ENCODE results near the gene USHBP1. TPM values are rescaled to one million over a fixed set of nuclear protein-coding genes. Genes with fewer than 3 reads are reported as not detected.

The USHBP1 gene
- total and polyA plus RNA-seq, 3 donors from 2014 or later, result 2.0 to 5.6 (median 2.6) TPM

GRCh38 chr19:17305517-17306284, 41.2 kb upstream of the USHBP1 start, which contains the start of gene MRPL34:
Gene MRPL34, plus strand, starts transcription at chr19:17305872. Its CDS starts 21 bp downstream, at chr19:17305893.
- Histone ChIP-seq H3K4me1 (peaks cover 44% of the 10 kb centered on the region), H3K27me3 (no peaks in the 10 kb centered on the region), H3K4me3 (peak within 1 kb of the TSS; percentile 67 to 77), H3K27ac (peak within 1 kb of the TSS; percentile 81 to 84), H3K9me3 (no peaks in the 10 kb centered on the region), H3K36me3 (ENCODE audit: low read depth, missing control alignments) (no peaks in the 10 kb centered on the region)
- 0% methylated on average over 13 to 54 of the region's 55 CpGs for WGBS, 2 donors
- DNase-seq, result peak; percentile 97
- TF ChIP-seq CTCF (IDR thresholded peaks at IDR 0.05) (peak; percentile 56 to 91 (median 78)), POLR2A (IDR thresholded peaks at IDR 0.05) (no peak)
- intact Hi-C loops (cut with DNase I; ENCODE audit: low total_unique reads), result no loop called here

- H3K4me1 ChIP-seq, result peaks cover 39% of the 10 kb centered on the region
- 0 to 1% methylated on average over 5 to 7 of the region's 7 CpGs for WGBS, 2 donors
- peak overlapping the region in 1 of 2 donors; percentile 84 for H3K27ac ChIP-seq
- no peak for TF ChIP-seq CTCF (IDR thresholded peaks at IDR 0.05)
- intact Hi-C loops (cut with DNase I; ENCODE audit: low total_unique reads), result no loop called here
- peak overlapping the region; percentile 67 to 77 for H3K4me3 ChIP-seq
- H3K9me3 ChIP-seq, result no peaks in the 10 kb centered on the region
- no peaks in the 10 kb centered on the region for H3K27me3 ChIP-seq
- DNase-seq, result no peak
- H3K36me3 ChIP-seq (ENCODE audit: low read depth, missing control alignments), result no peaks in the 10 kb centered on the region
Observed at GRCh38 chr19:17305216-17305516, 40.6 kb upstream of the USHBP1 start.

- Histone ChIP-seq H3K4me1 (peaks cover 36% of the 10 kb centered on the region), H3K27me3 (no peaks in the 10 kb centered on the region), H3K27ac (peak overlapping the region in 1 of 2 donors; percentile 84), H3K9me3 (no peaks in the 10 kb centered on the region), H3K36me3 (ENCODE audit: low read depth, missing control alignments) (no peaks in the 10 kb centered on the region), H3K4me3 (no peak overlapping the region)
- DNase-seq, result no peak
- WGBS, 2 donors, result 39 to 45% methylated on average over 12 of the region's 12 CpGs
- intact Hi-C loops (cut with DNase I; ENCODE audit: low total_unique reads), result no loop called here
- TF ChIP-seq CTCF (IDR thresholded peaks at IDR 0.05), result no peak
- no peak for TF ChIP-seq POLR2A (IDR thresholded peaks at IDR 0.05)
Observed at GRCh38 chr19:17304386-17305215, 40.1 kb upstream of the USHBP1 start.

DNA sequence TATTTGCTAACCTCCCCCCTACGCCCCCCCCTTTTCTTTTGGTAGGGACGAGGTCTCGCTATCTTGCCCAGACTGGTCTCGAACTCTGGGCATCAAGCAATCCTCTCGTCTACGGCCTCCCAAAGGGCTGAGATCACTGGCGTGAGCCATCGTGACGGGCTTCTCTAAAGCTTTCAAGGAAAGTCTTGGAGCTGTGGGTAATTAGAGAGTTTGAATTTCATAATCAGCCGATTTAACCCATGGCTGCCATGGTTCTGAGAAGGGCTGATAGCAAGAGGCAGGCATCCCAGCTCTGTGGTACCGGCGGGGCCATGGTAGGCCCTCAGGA, 39.4 kb upstream of the USHBP1 start:
- no peaks in the 10 kb centered on the region for H3K9me3 ChIP-seq
- H3K4me1 ChIP-seq, result peaks cover 36% of the 10 kb centered on the region
- H3K27ac ChIP-seq, result no peak overlapping the region
- intact Hi-C loops (cut with DNase I; ENCODE audit: low total_unique reads), result no loop called here
- no peak overlapping the region for H3K4me3 ChIP-seq
- DNase-seq, result no peak
- H3K27me3 ChIP-seq, result no peaks in the 10 kb centered on the region
- 42 to 50% methylated on average over 12 of the region's 12 CpGs for WGBS, 2 donors
- H3K36me3 ChIP-seq (ENCODE audit: low read depth, missing control alignments), result no peaks in the 10 kb centered on the region
- no peak for TF ChIP-seq CTCF (IDR thresholded peaks at IDR 0.05)
- TF ChIP-seq POLR2A (IDR thresholded peaks at IDR 0.05), result no peak

Data from testis (tissue), 3 donors.